Urinary bladder (tissue), 4 donors: ENCODE measurements around the gene SCN4A. TPM values are rescaled to one million over a fixed set of nuclear protein-coding genes. Genes with fewer than 3 reads are reported as not detected.

Source experiments
- DNase-seq: peaks from one replicate; pipeline ENCODE4 v3.0.0-alpha.2; 2015; ENCODE audit errors: extremely low spot score
- H3K27ac ChIP-seq: one replicate; pipeline ENCODE4 v1.5.1; 2013; ENCODE audit warnings: low read depth, mild to moderate bottlenecking, moderate library complexity
- H3K36me3 ChIP-seq: one replicate; pipeline ENCODE4 v1.6.1; 2013; ENCODE audit warnings: mild to moderate bottlenecking, moderate library complexity; ENCODE audit not compliant: insufficient read depth
- H3K4me1 ChIP-seq: one replicate; pipeline ENCODE4 v1.6.1; 2013; ENCODE audit warnings: mild to moderate bottlenecking, moderate library complexity; ENCODE audit not compliant: insufficient read depth
- H3K4me3 ChIP-seq: one replicate; pipeline ENCODE4 v1.5.1; 2013; ENCODE audit warnings: low read depth, low read length
- WGBS: extraction: QIAGEN DNeasy Blood & Tissue Kit; methylation state at CpG from one replicate; pipeline ENCODE4 v1.1.7; 2013; 5-methylcytosine and 5-hydroxymethylcytosine counted together
- polyA plus RNA-seq: library from polyadenylated mRNA; stranded (reverse); fragments of 200-250 nt; gene quantifications from one replicate; pipeline ENCODE4 v1.2.3, GENCODE V29; 2013
- total RNA-seq: library from RNA; depleted of rRNA; stranded (reverse); fragments of >200 nt; gene quantifications from one replicate; pipeline ENCODE4 v1.2.3, GENCODE V29; 2014
- donor health status: healthy with polysubstance abuse.
- donor health status: healthy.

Gene SCN4A
- total and polyA plus RNA-seq, 2 donors = 0.65 to 1.6 TPM

DNA sequence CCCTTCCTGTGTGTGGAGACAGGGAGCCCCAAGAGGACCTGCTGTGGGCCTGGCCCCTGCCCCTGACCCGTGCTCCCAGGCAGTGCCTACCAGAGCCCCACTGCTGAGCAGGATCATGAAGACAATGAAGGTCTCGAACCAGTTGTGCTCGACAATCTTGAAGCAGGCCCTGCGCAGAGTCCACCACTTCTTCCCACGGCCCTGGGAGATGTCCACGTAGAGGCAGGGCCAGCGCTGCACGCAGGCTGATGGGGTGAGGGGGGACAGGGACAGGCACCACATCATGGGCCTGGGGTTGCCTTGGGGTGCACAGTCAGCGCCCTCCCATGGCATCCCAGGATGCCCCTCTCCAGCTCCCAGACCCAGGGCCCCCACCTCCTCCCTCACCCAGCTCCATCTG lies 24.2 kb downstream of the SCN4A start:
- Histone ChIP-seq H3K36me3 (no peaks in the 10 kb centered on the region), H3K27ac (no peak overlapping the region), H3K4me3 (no peak overlapping the region), H3K4me1 (no peaks in the 10 kb centered on the region)
- 95% methylated on average over 9 of the region's 9 CpGs for WGBS
- no peak for DNase-seq

DNA sequence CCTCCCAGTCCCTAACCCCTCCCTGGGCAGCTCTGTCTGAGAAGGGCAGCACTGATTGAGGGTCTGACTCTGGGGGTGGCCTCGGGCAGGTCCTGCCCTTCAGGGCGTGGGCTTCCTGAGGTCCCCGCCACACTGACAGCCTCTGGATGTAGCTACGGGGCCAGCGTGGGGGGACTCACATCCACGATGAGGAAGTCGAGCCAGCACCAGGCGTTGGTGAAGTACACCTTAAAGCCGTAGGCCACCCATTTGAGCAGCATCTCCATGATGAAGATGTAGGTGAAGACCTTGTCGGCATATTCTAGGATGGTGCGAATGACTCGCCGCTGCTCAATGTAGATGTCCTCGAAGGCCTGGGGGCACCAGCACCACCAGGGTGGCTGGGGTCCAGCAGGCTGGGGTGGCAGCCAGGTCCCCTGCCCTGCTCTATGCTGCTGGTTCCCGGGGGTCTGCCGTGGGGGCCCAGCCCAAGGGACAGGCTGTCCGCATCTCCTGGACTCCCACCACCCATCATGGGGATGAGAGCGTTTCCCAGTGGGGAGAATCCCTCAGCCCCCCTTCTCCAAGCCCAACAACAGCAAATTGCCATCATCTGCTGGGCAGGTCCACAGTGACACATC lies 24.9 kb downstream of the SCN4A start:
- Histone ChIP-seq H3K27ac (no peak overlapping the region), H3K36me3 (no peaks in the 10 kb centered on the region), H3K4me1 (no peaks in the 10 kb centered on the region), H3K4me3 (no peak overlapping the region)
- no peak for DNase-seq
- WGBS = 86% methylated on average over 18 of the region's 18 CpGs

DNA sequence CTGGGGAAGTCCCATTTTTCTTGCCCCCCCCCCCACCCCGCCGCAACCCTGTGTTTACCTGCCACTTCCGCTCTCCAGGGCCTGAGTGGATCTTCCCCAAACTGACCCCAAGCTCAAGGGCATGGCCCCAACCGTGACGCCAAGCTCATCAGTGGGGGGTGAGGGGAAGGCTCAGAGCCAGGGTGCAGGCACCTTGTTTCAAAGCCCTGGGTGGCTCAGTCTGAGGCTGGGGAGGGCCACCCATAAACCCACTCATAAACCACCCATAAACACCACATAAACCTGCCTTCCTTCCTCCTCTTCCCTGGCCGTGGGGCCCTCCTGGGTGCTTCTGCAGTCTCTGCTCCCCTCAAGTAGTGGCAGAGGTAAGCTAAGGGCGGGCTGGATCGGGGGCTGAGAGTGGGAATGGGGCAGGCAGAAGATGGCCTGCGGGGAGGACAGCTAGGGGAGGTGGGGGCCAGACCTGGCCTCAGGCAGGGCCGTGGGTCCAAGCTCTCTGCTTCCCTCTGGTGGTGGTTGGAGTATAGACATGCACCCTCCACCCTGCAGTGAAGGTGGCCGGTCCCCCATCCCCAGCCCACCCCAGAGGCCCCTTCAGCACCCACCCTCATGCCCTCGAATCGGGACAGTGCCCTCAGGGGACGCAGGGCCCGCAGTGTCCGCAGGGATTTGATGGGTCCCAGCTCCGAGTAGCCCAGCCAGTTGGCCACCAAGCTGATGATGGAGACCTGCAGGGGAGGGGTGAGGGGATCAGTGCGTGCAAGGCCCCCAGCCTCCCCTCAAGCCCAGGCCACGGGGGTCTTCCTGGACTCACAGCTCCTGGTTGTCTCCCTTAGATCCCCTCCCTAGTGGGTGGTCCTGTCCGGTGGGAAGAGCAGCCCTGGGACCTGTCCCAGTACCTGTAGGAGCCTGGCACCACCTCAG lies 26.0 kb downstream of the SCN4A start:
- no peak overlapping the region for H3K27ac ChIP-seq
- H3K4me3 ChIP-seq = no peak overlapping the region
- H3K36me3 ChIP-seq = no peaks in the 10 kb centered on the region
- WGBS = 43% methylated on average over 20 of the region's 20 CpGs
- no peak for DNase-seq
- H3K4me1 ChIP-seq = no peaks in the 10 kb centered on the region

DNA sequence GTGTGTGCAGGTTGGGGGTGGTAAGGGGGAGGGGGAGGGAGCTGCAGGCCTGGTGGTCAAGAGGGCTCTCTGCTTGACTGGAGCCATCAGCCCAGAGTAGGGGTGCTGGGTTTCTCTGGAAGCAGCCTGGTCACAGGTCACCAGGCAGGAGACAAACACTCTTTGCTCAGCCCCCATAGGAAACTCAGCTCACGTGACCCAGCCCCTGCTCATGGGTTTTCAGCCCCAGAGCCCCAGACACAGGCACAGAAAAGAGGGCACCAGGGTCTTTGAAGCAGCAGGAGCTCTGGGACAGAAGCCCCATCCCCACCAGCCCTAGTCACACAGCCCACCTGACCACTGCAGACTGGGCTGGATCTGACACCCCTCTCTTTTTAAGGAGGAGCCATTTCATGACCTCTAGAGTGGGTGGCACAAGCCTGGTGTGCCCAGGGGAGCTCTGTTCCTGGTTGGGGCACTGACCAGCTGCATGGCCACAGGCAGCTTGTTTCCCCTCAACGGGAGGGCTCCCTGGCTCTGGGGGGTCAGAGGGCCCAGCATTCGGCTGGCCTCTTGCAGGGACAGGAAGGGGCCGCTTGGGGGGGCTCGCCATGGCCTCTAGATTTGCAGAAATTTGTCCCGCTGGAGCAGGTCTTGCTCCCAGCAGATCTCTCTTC lies 26.8 kb downstream of the SCN4A start:
- Histone ChIP-seq H3K36me3 (no peaks in the 10 kb centered on the region), H3K27ac (no peak overlapping the region), H3K4me1 (no peaks in the 10 kb centered on the region), H3K4me3 (no peak overlapping the region)
- 68% methylated on average over 6 of the region's 6 CpGs for WGBS
- DNase-seq = no peak

DNA sequence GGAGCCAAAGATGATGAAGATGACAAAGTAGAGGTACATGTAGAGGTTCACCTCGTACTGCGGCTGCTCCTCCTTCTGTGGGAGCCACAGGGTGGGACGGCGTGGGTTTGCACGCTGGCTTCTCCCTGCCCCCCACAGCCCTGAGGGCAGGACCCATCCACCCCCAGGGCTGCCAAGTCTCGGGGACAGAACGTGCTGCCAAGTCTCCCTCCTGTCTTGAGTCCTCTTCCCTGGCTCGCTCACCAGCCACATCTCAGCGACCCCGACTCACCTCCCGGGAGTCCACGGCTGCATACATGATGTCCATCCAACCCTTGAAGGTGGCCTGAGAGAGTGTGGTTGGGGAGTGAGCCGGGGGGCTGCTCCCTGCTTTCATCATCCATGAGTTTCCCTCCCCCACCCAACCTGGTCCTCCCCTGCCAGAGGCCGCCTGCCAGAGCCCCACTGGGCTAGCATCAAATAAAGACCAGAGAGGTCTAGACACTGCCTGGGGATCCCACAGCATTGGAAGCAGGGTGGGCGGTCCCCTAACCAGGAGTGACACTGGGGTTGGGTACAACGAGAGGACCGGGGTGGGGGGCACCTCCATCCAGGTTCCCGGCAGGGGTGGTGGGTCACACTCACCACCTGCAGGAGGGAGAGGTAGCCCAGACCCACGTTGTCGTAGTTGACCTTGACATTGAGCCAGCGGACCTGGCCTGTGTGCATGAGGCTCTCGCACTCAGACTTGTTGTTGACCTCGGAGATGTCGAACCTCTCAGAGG lies 27.8 kb downstream of the SCN4A start:
- H3K27ac ChIP-seq = no peak overlapping the region
- 90% methylated on average over 24 of the region's 24 CpGs for WGBS

DNA sequence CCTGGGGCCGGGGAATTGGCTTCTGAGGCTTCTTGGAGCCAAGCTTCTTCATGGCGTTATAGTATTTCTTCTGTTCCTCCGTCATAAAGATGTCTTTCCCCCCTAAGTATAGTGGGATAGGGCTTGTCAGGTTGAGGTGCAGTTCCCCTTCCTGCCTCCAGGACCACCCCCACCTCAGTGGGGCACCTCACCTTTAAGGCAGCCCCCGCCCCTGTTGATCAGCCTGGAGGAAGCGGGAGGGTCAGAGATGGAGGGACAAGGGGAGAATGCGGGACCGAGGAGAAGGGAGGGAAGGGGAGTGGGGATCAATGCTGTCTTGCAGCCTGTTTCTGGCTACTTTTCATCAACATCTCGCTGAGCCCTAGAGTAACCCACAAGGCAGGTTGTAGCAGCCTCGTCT lies 29.0 kb downstream of the SCN4A start:
- 78% methylated on average over 9 of the region's 9 CpGs for WGBS
- no peak overlapping the region for H3K27ac ChIP-seq
- no peaks in the 10 kb centered on the region for H3K36me3 ChIP-seq
- no peak overlapping the region for H3K4me3 ChIP-seq
- no peak for DNase-seq
- H3K4me1 ChIP-seq = no peaks in the 10 kb centered on the region

More for the DNA sequence above, 27.8 kb downstream of the SCN4A start:
- Histone ChIP-seq H3K36me3 (no peaks in the 10 kb centered on the region), H3K4me3 (no peak overlapping the region), H3K4me1 (no peaks in the 10 kb centered on the region)
- DNase-seq = no peak

DNA sequence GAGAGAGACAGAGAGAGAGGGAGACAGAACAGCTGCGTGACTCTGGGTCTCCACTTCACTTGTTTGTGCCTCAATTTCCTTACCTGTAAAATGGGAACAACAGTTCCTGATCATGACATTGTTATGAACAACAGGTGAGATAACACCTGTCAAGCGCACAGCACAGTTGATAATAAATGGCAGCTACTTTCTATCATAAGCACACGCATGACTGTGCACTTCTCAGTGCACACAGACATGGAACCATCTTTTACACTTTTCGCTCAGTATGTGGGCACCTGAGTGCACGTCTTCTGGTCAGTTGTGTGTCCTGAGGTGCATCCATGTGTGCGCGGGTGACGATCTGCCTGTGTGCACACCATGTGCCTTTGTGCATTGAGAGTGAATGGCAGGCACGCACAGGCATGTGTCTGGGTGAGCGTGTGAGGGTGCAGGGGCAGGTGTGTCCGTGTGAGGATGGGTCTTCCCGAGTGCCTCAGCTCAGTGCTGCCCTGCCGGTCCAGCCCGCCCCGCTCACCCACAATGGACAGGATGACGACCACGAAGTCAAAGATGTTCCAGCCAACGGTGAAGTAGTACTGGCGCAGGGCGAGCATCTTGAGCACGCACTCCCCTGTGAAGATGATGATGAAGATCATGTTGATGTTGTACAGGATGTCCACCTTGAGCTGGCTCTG lies 30.3 kb downstream of the SCN4A start:
- Histone ChIP-seq H3K27ac (no peak overlapping the region), H3K4me1 (no peaks in the 10 kb centered on the region), H3K36me3 (no peaks in the 10 kb centered on the region), H3K4me3 (no peak overlapping the region)
- 94% methylated on average over 21 of the region's 21 CpGs for WGBS
- DNase-seq = no peak

DNA sequence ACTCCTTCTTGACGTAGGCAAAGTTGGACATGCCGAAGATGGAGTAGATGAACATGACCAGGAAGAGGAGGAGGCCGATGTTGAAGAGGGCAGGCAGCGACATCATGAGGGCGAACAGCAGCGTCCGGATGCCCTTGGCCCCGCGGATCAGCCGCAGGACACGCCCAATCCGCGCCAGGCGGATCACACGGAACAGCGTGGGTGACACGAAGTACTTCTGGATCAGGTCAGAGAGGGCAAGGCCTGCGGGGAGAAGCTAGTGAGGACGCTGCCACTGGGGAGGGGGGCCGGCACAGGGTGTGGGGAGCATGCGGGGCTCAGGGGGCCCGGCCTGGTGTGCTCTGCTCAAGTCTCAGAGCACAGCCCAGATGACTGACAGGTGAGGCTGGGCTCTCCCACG lies 31.0 kb downstream of the SCN4A start:
- Histone ChIP-seq H3K27ac (no peak overlapping the region), H3K4me1 (no peaks in the 10 kb centered on the region), H3K36me3 (no peaks in the 10 kb centered on the region), H3K4me3 (no peak overlapping the region)
- WGBS = 92% methylated on average over 23 of the region's 23 CpGs
- DNase-seq = no peak

DNA sequence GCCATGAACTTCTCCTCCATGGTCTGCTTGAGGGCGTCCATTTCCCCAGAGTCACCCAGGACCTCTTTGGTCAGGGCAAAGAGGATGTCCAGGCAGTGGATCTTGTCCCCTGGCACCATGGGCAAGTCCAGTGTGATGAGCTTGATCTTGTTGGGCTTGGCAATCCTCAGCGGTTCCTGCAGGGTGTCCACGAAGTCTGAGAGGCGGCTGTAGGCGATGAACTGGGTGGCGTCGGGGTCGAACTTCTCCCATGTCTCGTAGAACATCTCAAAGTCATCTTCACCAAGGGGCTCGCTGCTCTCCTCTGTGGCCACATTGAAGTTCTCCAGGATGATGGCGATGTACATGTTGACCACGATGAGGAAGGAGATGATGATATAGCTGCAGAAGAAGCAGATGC lies 31.6 kb downstream of the SCN4A start:
- Histone ChIP-seq H3K27ac (no peak overlapping the region), H3K4me3 (no peak overlapping the region), H3K36me3 (no peaks in the 10 kb centered on the region), H3K4me1 (no peaks in the 10 kb centered on the region)
- no peak for DNase-seq
- WGBS = 96% methylated on average over 12 of the region's 12 CpGs

DNA sequence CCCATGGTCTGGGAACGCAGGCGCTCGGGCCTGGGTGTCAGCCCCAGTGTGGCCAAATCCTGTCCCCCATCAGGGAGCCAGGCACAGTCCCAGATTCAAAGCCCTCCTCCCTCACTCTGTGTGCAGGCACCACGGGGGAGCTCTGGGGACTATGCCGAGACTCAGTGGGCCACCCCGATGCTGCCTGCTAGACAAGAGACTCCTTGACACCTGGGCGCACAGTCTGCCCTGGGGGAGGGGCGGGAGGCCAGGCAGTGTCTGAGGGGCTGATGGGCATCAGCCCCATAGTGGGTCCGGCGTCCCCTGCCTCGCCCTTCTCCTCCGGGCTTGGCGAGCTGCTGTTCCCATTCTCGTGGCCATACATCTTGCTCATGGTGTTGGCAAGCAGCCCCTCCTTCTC lies 32.1 kb downstream of the SCN4A start:
- DNase-seq = no peak
- Histone ChIP-seq H3K4me3 (no peak overlapping the region), H3K36me3 (no peaks in the 10 kb centered on the region), H3K4me1 (no peaks in the 10 kb centered on the region), H3K27ac (no peak overlapping the region)
- WGBS = 93% methylated on average over 14 of the region's 14 CpGs

DNA sequence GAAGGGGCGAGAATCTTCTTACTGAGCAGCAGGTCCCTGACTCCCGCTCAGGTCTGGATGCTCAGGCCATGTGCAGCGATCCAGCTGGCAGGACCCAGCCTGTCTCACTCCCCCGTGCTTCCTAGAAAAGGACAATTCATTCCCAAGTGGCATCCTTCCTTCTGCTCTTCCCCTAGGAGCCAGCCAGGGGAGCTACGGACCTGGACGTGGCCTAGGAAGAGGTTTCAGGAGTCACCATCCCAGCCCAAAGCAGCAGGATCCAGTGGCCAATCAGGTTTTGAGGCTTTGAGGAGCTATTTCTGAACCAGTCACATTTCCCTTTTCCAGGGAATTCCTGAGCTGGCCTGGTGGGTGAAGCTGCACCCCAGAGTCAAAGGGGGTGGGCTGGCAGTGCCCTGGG lies 32.8 kb downstream of the SCN4A start:
- Histone ChIP-seq H3K4me1 (no peaks in the 10 kb centered on the region), H3K27ac (no peak overlapping the region), H3K4me3 (no peak overlapping the region), H3K36me3 (no peaks in the 10 kb centered on the region)
- DNase-seq = no peak
- WGBS = 77% methylated on average over 6 of the region's 6 CpGs

DNA sequence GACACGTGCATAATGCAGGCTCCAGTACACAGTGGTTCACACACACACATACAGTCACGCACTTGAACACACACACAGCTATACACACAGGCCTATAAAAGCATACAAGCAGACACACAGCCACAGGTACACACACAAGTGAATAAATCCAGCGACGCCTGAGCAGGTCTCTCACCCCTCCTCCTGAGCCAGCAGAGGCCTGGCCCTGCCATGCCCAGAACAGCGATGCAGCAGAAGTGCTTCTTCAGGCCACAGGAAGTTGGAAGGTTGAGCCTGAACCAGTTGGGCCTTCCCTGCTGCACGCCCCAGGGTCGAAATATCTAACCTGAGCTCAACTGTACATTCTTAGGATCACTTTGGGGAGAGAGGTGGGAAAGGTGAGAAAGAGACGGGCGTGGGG lies 33.3 kb downstream of the SCN4A start:
- no peaks in the 10 kb centered on the region for H3K4me1 ChIP-seq
- 93% methylated on average over 9 of the region's 9 CpGs for WGBS
- H3K4me3 ChIP-seq = no peak overlapping the region
- no peaks in the 10 kb centered on the region for H3K36me3 ChIP-seq
- no peak for DNase-seq
- H3K27ac ChIP-seq = no peak overlapping the region

DNA sequence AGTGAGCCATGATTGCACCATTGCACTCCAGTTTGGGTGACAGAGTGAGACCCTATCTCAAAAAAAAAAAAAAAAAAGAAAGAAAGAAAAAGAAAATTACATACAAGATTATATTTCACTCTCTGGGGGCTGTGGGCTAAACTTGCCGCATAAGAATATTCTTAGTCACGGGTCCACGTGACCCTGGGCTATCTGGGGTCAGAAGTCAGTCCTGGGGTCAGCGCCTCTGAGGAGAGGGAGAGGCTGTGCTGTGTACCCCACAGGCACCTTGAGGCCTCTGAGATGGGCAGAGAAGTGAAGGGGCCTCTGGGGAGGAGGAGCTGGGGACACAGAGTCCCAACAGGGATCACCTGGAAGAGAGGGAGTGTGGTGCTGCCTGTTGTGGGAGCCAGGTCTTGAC lies 34.8 kb downstream of the SCN4A start:
- Histone ChIP-seq H3K4me3 (no peak overlapping the region), H3K27ac (no peak overlapping the region), H3K36me3 (no peaks in the 10 kb centered on the region), H3K4me1 (no peaks in the 10 kb centered on the region)
- WGBS = 91% methylated on average over 4 of the region's 4 CpGs
- DNase-seq = no peak
